ENCODE measurements around the gene NELL1. TPM values are rescaled to one million over a fixed set of nuclear protein-coding genes. Genes with fewer than 3 reads are reported as not detected.

The NELL1 gene
- total and polyA plus RNA-seq, 2 donors = 1.4 to 4.3 TPM

DNA sequence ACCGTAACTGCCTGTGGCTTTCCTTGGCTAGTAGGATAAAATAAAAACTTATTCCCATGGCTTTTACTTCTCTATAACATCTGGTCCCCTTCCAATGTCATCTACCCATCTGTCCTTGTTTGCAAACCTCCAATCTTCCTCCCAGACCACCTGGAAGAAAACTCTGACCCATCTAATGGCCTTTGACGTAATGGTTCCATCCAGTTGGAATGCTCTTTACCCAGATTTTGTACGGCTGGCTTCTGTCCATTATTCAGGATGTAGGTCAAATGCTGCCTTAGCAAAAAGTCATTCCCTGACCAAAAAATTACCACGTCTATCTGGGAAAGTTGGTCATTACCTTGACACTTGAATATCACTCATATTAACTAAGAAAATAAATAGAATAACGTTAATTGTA lies 945.6 kb downstream of the NELL1 start:
- H3K9me3 ChIP-seq (ENCODE audit: control insufficient read depth in 2 of 2, insufficient read depth in 1 of 2, low read length in 1 of 2) = no peaks in the 10 kb centered on the region
- no peak overlapping the region for H3K4me3 ChIP-seq (ENCODE audit: low read length in 2 of 2)
- no peaks in the 10 kb centered on the region for H3K36me3 ChIP-seq (ENCODE audit: control insufficient read depth in 2 of 2, insufficient read depth in 2 of 2, low read length in 1 of 2)
- H3K27ac ChIP-seq (ENCODE audit: low read depth in 1 of 2, low read length in 1 of 2) = no peak overlapping the region
- no peaks in the 10 kb centered on the region for H3K27me3 ChIP-seq (ENCODE audit: control insufficient read depth in 2 of 2, insufficient read depth in 1 of 2, low read length in 1 of 2)
- 94% methylated on average over 5 of the region's 5 CpGs for WGBS
- no peak for DNase-seq (ENCODE audit: low read depth in 6 of 9, low spot score in 9 of 9)
- peaks cover 0 to 4% of the 10 kb centered on the region in 2 donors for H3K4me1 ChIP-seq (ENCODE audit: control insufficient read depth in 2 of 2, insufficient read depth in 2 of 2, low read length in 2 of 2)

DNA sequence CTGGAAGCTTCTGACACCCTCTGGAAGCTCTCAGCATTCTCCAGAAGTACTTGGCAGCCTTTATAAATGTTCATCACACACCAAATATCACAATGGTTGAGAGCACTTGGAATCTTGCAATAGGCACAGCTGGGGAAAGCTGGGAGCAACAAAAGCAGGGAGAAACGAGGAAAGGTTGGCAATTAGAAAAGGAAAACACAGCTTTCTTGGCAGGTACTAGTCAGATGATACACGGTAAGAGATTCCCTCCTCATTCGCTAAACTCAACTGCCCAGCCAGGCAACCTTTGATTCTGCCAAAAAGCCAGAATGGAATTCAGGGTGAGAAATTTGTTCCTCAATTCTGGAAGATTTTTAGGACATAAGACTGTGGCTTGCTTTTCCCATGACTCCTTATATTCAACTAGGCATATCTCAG lies 946.6 kb downstream of the NELL1 start:
- Histone ChIP-seq H3K27me3 (ENCODE audit: control insufficient read depth in 2 of 2, insufficient read depth in 1 of 2, low read length in 1 of 2) (no peaks in the 10 kb centered on the region), H3K9me3 (ENCODE audit: control insufficient read depth in 2 of 2, insufficient read depth in 1 of 2, low read length in 1 of 2) (no peaks in the 10 kb centered on the region), H3K4me3 (ENCODE audit: low read length in 2 of 2) (no peak overlapping the region), H3K36me3 (ENCODE audit: control insufficient read depth in 2 of 2, insufficient read depth in 2 of 2, low read length in 1 of 2) (no peaks in the 10 kb centered on the region), H3K27ac (ENCODE audit: low read depth in 1 of 2, low read length in 1 of 2) (no peak overlapping the region), H3K4me1 (ENCODE audit: control insufficient read depth in 2 of 2, insufficient read depth in 2 of 2, low read length in 2 of 2) (peaks cover 0 to 4% of the 10 kb centered on the region in 2 donors)
- WGBS = 88% methylated on average over 3 of the region's 3 CpGs
- no peak for DNase-seq (ENCODE audit: low read depth in 6 of 9, low spot score in 9 of 9)

DNA sequence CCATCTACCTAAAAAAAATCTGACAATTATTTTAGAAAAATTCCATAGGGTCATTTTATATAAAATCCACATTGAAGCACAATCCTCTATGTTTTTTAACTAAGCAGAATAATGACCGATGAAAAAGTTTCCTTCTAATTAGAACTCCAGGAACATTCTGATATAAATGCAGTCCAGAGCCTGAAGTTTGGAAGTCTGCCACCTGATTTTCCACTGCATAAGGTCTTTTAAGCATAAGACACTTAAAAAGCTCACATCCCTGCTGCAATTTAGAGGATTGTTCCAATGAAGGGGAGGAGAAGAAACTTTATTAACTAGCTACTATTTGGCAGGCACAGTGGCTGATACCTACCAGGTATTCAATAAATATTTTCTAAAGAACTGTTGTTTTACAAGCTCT lies 953.2 kb downstream of the NELL1 start:
- 99% methylated on average over 1 of the region's 1 CpG for WGBS
- Histone ChIP-seq H3K4me1 (ENCODE audit: control insufficient read depth in 2 of 2, insufficient read depth in 2 of 2, low read length in 2 of 2) (no peaks in the 10 kb centered on the region), H3K27me3 (ENCODE audit: control insufficient read depth in 2 of 2, insufficient read depth in 1 of 2, low read length in 1 of 2) (no peaks in the 10 kb centered on the region), H3K36me3 (ENCODE audit: control insufficient read depth in 2 of 2, insufficient read depth in 2 of 2, low read length in 1 of 2) (no peaks in the 10 kb centered on the region), H3K9me3 (ENCODE audit: control insufficient read depth in 2 of 2, insufficient read depth in 1 of 2, low read length in 1 of 2) (peaks cover 0 to 3% of the 10 kb centered on the region in 2 donors), H3K4me3 (ENCODE audit: low read length in 2 of 2) (no peak overlapping the region), H3K27ac (ENCODE audit: low read depth in 1 of 2, low read length in 1 of 2) (no peak overlapping the region)
- no peak for DNase-seq (ENCODE audit: low read depth in 6 of 9, low spot score in 9 of 9)

DNA sequence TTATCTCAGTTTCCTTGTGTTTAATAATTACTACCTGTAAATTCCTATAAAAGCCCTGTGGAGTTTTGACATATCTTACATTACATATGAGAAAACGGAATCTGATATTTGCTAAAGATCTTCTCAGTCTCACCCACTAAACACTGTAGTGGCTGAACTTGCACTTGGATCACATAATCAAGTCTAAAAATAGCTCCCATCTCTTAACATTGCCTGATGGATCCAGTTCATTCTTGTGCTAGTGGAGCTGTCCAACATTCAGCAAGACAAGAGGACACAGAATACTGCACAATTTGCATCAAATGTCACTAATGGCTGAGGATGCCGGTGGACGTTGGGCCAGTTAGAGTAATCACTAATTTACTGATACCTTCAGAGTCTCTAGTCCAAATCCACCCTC lies 953.6 kb downstream of the NELL1 start:
- 89% methylated on average over 3 of the region's 3 CpGs for WGBS
- no peak for DNase-seq (ENCODE audit: low read depth in 6 of 9, low spot score in 9 of 9)
- no peaks in the 10 kb centered on the region for H3K4me1 ChIP-seq (ENCODE audit: control insufficient read depth in 2 of 2, insufficient read depth in 2 of 2, low read length in 2 of 2)

More for the DNA sequence above, 953.6 kb downstream of the NELL1 start:
- H3K27ac ChIP-seq (ENCODE audit: low read depth in 1 of 2, low read length in 1 of 2) = no peak overlapping the region
- H3K4me3 ChIP-seq (ENCODE audit: low read length in 2 of 2) = no peak overlapping the region
- peaks cover 0 to 3% of the 10 kb centered on the region in 2 donors for H3K9me3 ChIP-seq (ENCODE audit: control insufficient read depth in 2 of 2, insufficient read depth in 1 of 2, low read length in 1 of 2)
- no peaks in the 10 kb centered on the region for H3K27me3 ChIP-seq (ENCODE audit: control insufficient read depth in 2 of 2, insufficient read depth in 1 of 2, low read length in 1 of 2)
- H3K36me3 ChIP-seq (ENCODE audit: control insufficient read depth in 2 of 2, insufficient read depth in 2 of 2, low read length in 1 of 2) = no peaks in the 10 kb centered on the region

Other genes with a start within 250 kb of the NELL1 start
- 0.05 TPM for gene SLC6A5, start 70.0 kb upstream of the NELL1 start, total RNA-seq
- 0.05 TPM for gene SLC6A5, start 70.0 kb upstream of the NELL1 start, polyA plus RNA-seq